ENCODE results near the gene TSSK2.

Gene TSSK2

DNA sequence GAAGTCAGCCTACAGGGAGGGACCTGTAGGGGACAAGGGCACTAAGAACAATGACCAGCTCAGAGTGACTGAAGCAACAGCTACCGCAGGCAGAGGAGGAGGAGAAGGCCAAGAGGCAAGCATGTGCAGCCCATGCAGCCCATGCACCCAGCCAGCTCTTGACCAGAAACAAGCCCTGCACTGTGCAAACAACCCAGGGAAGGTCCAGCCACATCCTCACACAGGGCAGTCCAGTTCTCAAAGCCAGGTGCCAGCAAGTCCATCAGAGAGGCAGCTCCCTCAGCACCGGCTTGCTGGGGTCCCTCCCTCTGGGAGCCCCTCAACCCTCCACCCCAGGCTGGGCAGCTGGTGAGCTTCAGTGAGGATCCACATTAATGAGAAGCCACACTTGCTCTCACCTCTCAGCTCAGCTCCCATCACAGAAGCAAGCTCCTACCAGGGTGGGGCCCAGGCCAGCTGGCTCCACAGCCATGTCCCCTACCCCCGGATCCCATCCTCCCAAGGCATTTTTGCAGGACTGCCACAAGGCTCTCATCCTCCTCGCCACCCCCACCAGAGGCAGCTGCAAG, 16.0 kb upstream of the TSSK2 start:
- H3K9me3 Mint-ChIP-seq: no peaks in the 10 kb centered on the region
- no peaks in the 10 kb centered on the region for H3K27me3 Mint-ChIP-seq
- H3K4me1 Mint-ChIP-seq: peaks cover 71% of the 10 kb centered on the region
- ATAC-seq: no peak
- H3K36me3 Mint-ChIP-seq: no peaks in the 10 kb centered on the region
- H3K27ac Mint-ChIP-seq: no peak overlapping the region
- H3K4me3 Mint-ChIP-seq: no peak overlapping the region

DNA sequence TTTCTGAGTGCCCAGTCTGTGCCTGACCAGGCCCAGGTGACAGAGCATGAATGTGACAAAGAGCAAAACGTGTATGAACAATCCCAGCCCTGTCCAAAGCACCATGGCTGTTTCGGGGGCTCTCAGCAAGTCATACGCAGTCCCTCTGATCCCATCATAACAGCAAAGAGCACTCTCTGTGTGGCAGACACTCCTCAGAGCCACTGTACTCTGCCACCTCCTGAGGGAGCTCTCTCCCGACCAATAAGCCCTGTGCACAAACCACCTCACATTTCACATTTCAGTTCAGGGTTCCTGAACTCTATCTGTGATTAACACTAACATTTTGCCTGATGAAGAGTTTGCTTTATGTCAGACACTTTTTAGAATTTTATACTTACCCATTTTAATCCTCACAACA, 15.5 kb upstream of the TSSK2 start:
- ATAC-seq: no peak
- Mint-ChIP-seq H3K4me1 (peaks cover 73% of the 10 kb centered on the region), H3K9me3 (no peaks in the 10 kb centered on the region), H3K27ac (no peak overlapping the region), H3K27me3 (no peaks in the 10 kb centered on the region), H3K4me3 (no peak overlapping the region), H3K36me3 (no peaks in the 10 kb centered on the region)

DNA sequence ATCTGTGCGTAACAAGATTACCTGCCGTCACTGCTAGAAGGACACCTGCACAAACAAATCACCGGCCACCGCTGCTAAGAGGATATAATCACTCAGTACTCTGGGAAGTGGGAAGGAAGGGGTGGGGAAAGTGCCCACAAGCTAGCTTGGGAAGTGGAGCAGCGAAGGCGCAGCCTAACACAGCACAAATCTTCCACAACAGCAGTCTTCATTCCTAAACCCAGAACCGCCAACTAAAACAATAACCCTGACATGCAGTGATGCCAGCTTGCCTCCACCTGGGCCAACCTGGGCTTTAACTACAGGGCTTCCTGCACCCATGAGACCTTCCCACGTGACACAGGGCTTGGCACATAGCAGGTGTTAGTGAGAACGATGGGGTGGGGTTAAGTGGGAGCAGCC, 14.0 kb upstream of the TSSK2 start:
- H3K27me3 Mint-ChIP-seq: no peaks in the 10 kb centered on the region
- no peaks in the 10 kb centered on the region for H3K36me3 Mint-ChIP-seq
- no peak overlapping the region for H3K27ac Mint-ChIP-seq
- no peak overlapping the region for H3K4me3 Mint-ChIP-seq
- H3K4me1 Mint-ChIP-seq: peaks cover 73% of the 10 kb centered on the region
- H3K9me3 Mint-ChIP-seq: no peaks in the 10 kb centered on the region
- ATAC-seq: no peak

DNA sequence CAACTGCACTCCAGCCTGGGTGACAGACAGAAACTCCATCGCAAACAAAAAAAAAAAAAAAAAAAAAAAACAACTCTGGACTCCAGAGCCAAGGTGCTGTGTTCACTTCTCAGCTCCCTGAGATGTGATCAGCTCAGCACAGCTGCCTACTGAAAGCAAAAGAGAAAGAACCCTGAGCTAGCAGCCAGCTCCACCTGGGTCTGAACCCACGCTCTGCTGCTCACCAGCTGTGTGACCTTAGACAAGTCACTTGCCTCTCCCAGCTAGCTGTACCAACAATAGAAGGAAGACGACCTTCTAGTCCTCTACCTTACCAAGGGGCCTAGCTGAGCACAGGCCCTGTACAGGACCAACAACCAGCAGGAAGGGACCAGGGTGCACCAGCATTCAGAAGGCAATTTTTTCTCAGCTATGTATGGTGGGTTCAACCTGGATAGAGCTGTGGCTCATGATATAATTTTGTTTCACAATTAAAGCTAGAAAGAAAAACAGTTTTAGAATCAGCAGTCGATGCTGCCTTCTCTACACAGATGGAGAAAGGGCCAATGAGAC, 12.7 kb upstream of the TSSK2 start:
- H3K27ac Mint-ChIP-seq: no peak overlapping the region
- H3K9me3 Mint-ChIP-seq: no peaks in the 10 kb centered on the region
- H3K4me3 Mint-ChIP-seq: no peak overlapping the region
- H3K36me3 Mint-ChIP-seq: no peaks in the 10 kb centered on the region
- peak; percentile 13 for ATAC-seq
- no peaks in the 10 kb centered on the region for H3K27me3 Mint-ChIP-seq
- peaks cover 83% of the 10 kb centered on the region for H3K4me1 Mint-ChIP-seq

DNA sequence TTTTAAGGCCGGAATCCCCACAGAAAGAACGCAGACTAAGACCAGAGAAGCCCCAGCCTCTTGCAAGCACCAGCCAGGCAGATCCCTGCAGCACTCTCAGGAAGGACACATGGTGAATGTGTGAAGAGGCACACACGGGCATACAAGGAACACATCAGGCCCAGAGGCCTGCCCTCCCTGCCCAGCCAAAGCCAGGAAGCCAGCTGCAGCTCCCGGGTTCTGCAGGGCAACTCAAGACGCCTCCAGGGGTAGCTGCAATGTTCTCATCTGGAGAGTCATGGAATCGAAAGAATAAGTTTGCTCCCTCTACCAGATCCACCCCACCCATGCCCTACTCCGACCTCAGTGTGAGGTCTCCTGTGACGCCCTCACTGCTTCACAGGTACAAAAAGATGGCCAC, 11.2 kb upstream of the TSSK2 start:
- peak overlapping the region; percentile 79 for H3K27ac Mint-ChIP-seq
- peak overlapping the region; percentile 88 for H3K4me3 Mint-ChIP-seq
- no peaks in the 10 kb centered on the region for H3K27me3 Mint-ChIP-seq
- H3K9me3 Mint-ChIP-seq: no peaks in the 10 kb centered on the region
- peaks cover 78% of the 10 kb centered on the region for H3K4me1 Mint-ChIP-seq
- no peak for ATAC-seq
- H3K36me3 Mint-ChIP-seq: no peaks in the 10 kb centered on the region

DNA sequence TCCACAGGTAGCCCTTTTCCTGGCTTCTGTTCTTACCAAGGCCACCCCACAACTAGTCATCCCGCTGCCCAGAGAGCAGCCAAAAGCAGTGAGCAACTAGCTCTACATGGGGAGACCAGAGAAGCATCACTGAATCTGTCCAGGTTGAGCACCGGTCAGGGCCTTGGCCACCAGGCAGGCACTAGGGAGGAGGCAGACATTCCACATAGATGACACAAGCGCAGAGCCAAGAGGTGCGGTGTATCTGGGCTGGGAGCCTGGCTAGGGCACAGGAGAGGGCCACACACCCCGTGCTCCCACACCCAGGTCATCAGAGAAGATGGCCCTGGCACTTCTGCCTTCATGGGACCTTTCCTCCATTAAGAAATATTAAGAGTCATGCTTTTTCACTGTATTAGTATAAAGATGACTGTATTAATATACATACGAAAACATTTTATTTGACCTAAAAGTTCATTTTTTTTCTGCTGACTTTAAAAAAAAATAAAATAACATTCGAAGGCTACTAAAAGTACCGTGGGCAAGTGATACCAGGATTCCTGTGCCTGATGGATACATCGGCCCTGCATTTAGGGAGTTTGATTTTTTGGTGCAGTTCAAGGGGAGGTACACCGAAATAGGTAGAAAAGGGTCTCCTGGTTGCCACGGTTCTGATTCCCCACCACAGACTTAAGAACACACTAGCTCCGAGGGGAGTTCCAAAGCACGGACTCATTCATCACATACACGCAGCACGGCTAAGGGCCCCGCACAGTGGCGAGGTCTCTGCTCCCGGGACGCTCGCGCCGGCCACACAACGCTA, 10.1 kb upstream of the TSSK2 start:
- Mint-ChIP-seq H3K4me1 (peaks cover 67% of the 10 kb centered on the region), H3K9me3 (no peaks in the 10 kb centered on the region), H3K36me3 (no peaks in the 10 kb centered on the region), H3K27me3 (no peaks in the 10 kb centered on the region), H3K27ac (peak overlapping the region; percentile 79), H3K4me3 (peak overlapping the region; percentile 88)
- ATAC-seq: no peak

DNA sequence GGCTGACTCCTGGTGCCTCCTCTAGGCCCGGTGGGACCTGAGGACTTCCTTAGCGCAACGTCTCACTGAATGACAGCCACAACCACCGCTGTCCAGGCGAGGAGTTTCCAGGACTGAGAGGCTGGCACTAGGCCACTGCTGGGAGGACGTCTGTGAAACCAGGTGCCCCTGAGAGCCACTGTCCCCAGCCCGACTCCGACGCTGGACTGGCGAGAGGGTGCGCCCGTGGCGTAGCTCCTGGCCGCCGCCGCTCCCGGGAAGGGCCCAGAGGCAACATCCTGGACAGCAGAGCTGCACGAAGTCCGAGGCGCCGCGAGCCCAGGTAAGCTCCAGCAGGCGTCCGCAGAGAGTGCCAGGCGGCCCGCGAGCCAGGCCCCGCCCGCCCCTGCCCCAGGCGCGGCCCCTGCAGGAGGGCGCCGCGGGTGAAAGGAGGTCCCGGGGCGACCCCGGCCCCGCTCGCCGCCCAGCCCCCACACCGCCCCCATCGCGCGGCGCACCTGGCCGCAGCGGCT, 9.4 kb upstream of the TSSK2 start:
- Mint-ChIP-seq H3K36me3 (no peaks in the 10 kb centered on the region), H3K4me1 (peaks cover 60% of the 10 kb centered on the region), H3K4me3 (peak overlapping the region; percentile 88), H3K27ac (peak overlapping the region; percentile 79), H3K9me3 (no peaks in the 10 kb centered on the region), H3K27me3 (no peaks in the 10 kb centered on the region)
- ATAC-seq: peak; percentile 47

DNA sequence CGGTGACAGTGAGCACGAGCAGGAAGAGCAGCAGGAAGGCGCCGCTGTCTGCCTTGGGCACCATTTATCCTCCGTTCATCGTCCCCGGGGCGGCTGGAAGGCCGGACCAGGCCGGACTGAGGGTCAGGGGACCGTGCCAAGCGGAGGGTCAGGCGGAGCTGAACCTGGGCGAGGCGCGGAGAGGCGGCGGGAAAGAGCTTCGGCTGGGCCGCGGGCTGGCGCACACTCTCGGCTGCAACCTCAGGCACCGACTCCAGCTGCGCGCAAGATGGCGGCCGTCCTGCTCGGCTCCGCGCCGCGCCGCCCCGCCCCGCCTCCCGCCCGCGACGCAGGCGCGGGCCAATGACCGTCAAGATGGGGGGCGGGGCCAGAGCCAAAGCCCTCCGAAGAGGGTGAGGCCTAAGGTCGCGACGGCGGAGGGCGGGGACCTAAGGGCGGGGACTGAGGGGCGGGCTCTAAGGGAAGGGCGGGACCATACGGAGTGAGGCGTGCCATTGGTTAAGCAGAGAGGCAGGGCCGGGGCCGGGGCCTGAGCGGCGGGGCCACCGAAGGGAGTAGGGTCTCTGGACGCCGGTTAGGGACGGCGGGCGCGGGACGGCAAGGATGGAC, 8.9 kb upstream of the TSSK2 start, which contains the start of gene DGCR2:
TSS of gene DGCR2 (minus strand) at position 270 of the 609 bp plus-strand sequence. CDS start at position 64, 206 bp downstream.
- ATAC-seq: peak; percentile 98
- peak within 1 kb of the TSS; percentile 79 for H3K27ac Mint-ChIP-seq
- H3K9me3 Mint-ChIP-seq: no peaks in the 10 kb centered on the region
- no peaks in the 10 kb centered on the region for H3K36me3 Mint-ChIP-seq
- peak within 1 kb of the TSS; percentile 88 for H3K4me3 Mint-ChIP-seq
- peaks cover 55% of the 10 kb centered on the region for H3K4me1 Mint-ChIP-seq
- H3K27me3 Mint-ChIP-seq: no peaks in the 10 kb centered on the region

DNA sequence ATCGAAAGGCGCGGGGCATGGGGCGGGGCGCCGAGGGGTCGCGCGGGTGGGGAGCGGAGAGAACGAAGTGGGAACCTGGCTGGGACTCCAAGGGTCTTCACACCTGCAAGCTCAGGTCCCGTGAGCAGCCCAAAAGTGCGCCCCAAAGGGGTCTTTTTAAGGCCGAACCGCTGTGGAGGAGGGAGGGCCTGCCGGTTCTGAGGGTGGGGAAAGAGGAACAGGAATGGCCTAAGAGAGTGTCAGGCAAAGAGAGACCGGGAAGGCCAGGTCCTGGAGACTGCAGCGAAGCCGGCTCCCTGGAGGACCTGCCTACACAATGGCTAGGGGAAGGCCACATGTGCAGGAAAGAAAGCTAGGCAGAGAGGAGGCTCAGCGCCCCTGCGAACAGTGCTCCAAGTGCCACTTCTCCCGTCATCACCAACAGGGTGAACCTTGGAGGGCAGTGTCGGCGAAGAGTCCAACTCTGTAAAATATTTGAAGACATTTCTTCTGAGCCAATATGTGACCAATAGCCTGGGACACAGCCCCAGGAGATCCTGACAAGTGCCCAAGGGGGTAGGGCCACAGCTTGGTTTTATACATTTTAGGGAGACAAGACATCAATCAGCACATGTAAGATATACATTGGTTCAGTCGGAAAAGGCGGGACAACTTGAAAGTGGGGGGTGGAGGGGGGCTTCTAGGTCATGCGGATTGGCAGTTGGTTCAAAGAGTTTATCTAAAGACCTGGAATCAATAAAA, 8.2 kb upstream of the TSSK2 start:
- peaks cover 49% of the 10 kb centered on the region for H3K4me1 Mint-ChIP-seq
- peak overlapping the region; percentile 30 for H3K27ac Mint-ChIP-seq
- peak overlapping the region; percentile 88 for H3K4me3 Mint-ChIP-seq
- H3K27me3 Mint-ChIP-seq: no peaks in the 10 kb centered on the region
- H3K36me3 Mint-ChIP-seq: no peaks in the 10 kb centered on the region
- no peaks in the 10 kb centered on the region for H3K9me3 Mint-ChIP-seq
- ATAC-seq: no peak

DNA sequence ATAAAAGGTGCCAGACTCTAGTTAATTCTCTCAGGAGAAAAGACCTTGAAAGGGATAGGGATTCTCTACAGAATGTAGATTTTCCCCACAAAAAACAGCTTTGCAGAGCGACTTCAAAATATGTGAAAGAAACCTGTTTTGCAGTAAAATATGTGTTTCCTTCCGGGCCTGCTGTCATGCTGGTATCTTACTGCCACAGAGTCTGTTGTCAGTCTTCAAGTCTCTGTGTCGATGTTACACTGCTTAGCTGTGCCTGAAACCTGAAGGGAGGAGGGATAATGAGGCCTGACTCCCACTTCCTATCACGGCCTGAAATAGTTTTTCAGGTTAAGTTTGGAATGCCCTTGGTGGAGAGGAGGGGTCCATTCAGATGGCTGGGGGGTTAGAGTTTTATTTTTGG, 7.2 kb upstream of the TSSK2 start:
- peaks cover 39% of the 10 kb centered on the region for H3K4me1 Mint-ChIP-seq
- no peak for ATAC-seq
- no peaks in the 10 kb centered on the region for H3K27me3 Mint-ChIP-seq
- H3K9me3 Mint-ChIP-seq: no peaks in the 10 kb centered on the region
- H3K36me3 Mint-ChIP-seq: no peaks in the 10 kb centered on the region
- H3K27ac Mint-ChIP-seq: no peak overlapping the region
- no peak overlapping the region for H3K4me3 Mint-ChIP-seq

DNA sequence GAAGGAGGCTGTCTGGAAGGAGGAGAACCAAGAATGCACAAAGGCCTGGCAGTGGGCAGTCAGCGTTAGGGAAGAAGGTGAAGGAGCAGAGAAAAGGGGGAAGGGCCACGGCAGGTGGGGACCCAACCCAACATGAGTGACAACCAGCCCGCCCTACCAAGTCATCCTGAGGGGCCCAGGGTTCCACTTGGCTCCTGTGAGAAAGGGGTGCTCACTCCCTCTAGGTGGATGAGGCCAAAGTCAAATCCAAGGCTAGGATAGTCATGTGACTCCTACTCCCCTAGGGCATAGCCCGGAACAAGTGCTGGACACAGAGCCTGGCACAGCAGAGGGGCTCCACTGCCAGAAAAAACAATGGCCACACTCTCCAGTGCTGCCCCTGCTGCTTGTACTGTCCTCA, 6.7 kb upstream of the TSSK2 start:
- ATAC-seq: no peak
- H3K27me3 Mint-ChIP-seq: no peaks in the 10 kb centered on the region
- H3K4me3 Mint-ChIP-seq: no peak overlapping the region
- no peaks in the 10 kb centered on the region for H3K36me3 Mint-ChIP-seq
- H3K4me1 Mint-ChIP-seq: peaks cover 34% of the 10 kb centered on the region
- H3K27ac Mint-ChIP-seq: no peak overlapping the region
- no peaks in the 10 kb centered on the region for H3K9me3 Mint-ChIP-seq

DNA sequence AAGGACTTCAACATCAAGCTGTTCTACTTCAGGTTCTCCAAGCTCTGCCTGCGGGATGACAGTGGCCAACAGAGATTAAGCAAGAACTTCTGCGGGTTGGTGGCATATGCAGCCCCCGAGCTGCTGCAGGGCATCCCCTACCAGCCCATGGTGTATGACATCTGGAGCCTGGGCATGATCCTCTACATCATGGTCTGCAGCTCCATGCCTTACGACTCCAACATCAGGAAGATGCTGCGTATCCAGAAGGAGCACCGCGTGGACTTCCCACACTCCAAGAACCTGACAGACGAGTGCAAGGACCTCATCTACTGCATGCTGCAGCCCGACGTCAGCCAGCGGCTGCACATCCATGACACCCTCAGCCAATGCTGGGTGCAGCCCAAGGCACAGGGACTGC, 6.1 kb upstream of the TSSK2 start:
- H3K27ac Mint-ChIP-seq: no peak overlapping the region
- no peaks in the 10 kb centered on the region for H3K27me3 Mint-ChIP-seq
- no peak overlapping the region for H3K4me3 Mint-ChIP-seq
- H3K9me3 Mint-ChIP-seq: no peaks in the 10 kb centered on the region
- H3K4me1 Mint-ChIP-seq: peaks cover 28% of the 10 kb centered on the region
- H3K36me3 Mint-ChIP-seq: no peaks in the 10 kb centered on the region
- ATAC-seq: no peak

DNA sequence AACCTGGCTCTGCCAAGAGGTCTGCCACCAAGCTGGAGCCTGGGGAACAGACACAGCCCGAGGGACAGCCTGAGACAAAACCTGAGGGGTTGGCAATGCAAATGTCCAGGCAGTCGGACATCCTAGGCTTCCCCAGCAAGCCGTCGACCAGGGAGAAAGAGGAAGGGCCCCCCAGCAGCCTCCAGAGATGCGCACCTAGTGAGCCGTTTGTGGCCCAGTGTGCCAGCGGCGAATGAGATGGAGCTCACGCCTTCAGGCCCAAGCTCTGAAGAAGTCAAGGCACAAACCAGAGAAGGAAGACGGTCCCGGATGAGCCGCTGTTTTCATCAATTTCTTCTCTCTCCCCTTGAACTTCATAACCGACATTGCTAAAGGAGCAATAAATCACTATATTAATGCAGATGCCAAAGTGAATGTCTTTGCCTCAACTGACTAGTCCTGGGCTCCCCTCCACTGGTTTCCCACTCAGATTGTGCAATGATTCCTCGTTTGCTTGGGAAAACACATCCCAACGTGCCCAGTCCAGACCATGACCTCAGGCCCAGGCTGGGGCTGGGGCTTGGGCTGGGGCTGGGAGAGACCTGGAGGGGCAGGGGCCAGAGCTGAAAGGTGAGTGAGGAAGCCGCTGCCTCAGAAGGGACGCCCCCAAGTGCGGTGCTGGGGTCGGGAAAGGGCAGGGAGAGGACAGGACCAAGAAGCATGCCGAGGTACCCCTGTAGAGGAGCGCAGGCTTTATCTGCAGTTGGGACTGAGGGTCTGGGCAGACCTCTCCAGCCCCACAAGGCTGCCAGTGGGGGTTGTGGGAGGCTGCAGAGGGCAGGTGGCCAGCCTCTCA, 5.4 kb upstream of the TSSK2 start:
- Mint-ChIP-seq H3K27ac (no peak overlapping the region), H3K27me3 (no peaks in the 10 kb centered on the region), H3K4me3 (no peak overlapping the region), H3K9me3 (no peaks in the 10 kb centered on the region), H3K36me3 (no peaks in the 10 kb centered on the region), H3K4me1 (peaks cover 21% of the 10 kb centered on the region)
- no peak for ATAC-seq
